ENCODE results near the gene MRPS14. TPM values are rescaled to one million over a fixed set of nuclear protein-coding genes. Genes with fewer than 3 reads are reported as not detected.
A peak's percentile ranks its signal among the peaks of the same experiment; 100 is the strongest.

MRPS14 gene
- total and polyA plus RNA-seq, 2 experiments from 2014 or later = 26.5 to 65.8 TPM

GRCh38 chr1:174964261-174964971 is 58.8 kb downstream of the MRPS14 start:
- H3K27ac ChIP-seq = peak overlapping the region; percentile 50
- no peaks in the 10 kb centered on the region for H3K9me2 ChIP-seq (replicated peaks; ENCODE audit: insufficient read depth)
- H3K36me3 ChIP-seq (replicated peaks; ENCODE audit: insufficient read depth, low read depth) = no peaks in the 10 kb centered on the region
- no peaks in the 10 kb centered on the region for H3K27me3 ChIP-seq
- H2AFZ ChIP-seq = no peak overlapping the region
- TF ChIP-seq EZH2 (IDR thresholded peaks at IDR 0.05; ENCODE audit: borderline replicate concordance) = no peak
- TF ChIP-seq CTCF (IDR thresholded peaks at IDR 0.05; ENCODE audit: poor library complexity) = no peak
- TF ChIP-seq EZH2phosphoT487 (IDR thresholded peaks at IDR 0.05; ENCODE audit: low read depth, severe bottlenecking, unreplicated experiment) = no peak
- H3K79me2 ChIP-seq = no peaks in the 10 kb centered on the region
- 51% methylated on average over 6 of the region's 6 CpGs for WGBS (ENCODE audit: low lambda C conversion rate, missing lambda C conversion rate)
- H3K4me3 ChIP-seq = no peak overlapping the region
- H4K20me1 ChIP-seq (ENCODE audit: insufficient read depth, poor library complexity, severe bottlenecking) = no peaks in the 10 kb centered on the region
- H3K4me1 ChIP-seq (ENCODE audit: insufficient read depth) = peaks cover 50% of the 10 kb centered on the region
- peak overlapping the region; percentile 4 for H3K4me2 ChIP-seq
- DNase-seq (ENCODE audit: low spot score) = peak; percentile 31
- no peaks in the 10 kb centered on the region for H3K9me3 ChIP-seq (ENCODE audit: low read depth)

GRCh38 chr1:174963529-174964125 is 59.6 kb downstream of the MRPS14 start:
- H3K9me3 ChIP-seq (ENCODE audit: low read depth) = no peaks in the 10 kb centered on the region
- no peaks in the 10 kb centered on the region for H4K20me1 ChIP-seq (ENCODE audit: insufficient read depth, poor library complexity, severe bottlenecking)
- no peak overlapping the region for H2AFZ ChIP-seq
- H3K27ac ChIP-seq = peak overlapping the region; percentile 50
- no peaks in the 10 kb centered on the region for H3K79me2 ChIP-seq
- peaks cover 45% of the 10 kb centered on the region for H3K4me1 ChIP-seq (ENCODE audit: insufficient read depth)
- TF ChIP-seq EZH2 (IDR thresholded peaks at IDR 0.05; ENCODE audit: borderline replicate concordance) (no peak), CTCF (IDR thresholded peaks at IDR 0.05; ENCODE audit: poor library complexity) (no peak), EZH2phosphoT487 (IDR thresholded peaks at IDR 0.05; ENCODE audit: low read depth, severe bottlenecking, unreplicated experiment) (no peak)
- 61% methylated on average over 2 of the region's 2 CpGs for WGBS (ENCODE audit: low lambda C conversion rate, missing lambda C conversion rate)
- no peak for DNase-seq (ENCODE audit: low spot score)
- no peaks in the 10 kb centered on the region for H3K9me2 ChIP-seq (replicated peaks; ENCODE audit: insufficient read depth)
- H3K27me3 ChIP-seq = no peaks in the 10 kb centered on the region
- H3K4me2 ChIP-seq = no peak overlapping the region
- H3K36me3 ChIP-seq (replicated peaks; ENCODE audit: insufficient read depth, low read depth) = no peaks in the 10 kb centered on the region
- no peak overlapping the region for H3K4me3 ChIP-seq

Small RNA genes lying within 50 kb of the gene (small RNA-seq; reads per million reads assigned to genes)
- gene RF00019 (not detected), gene RNU6-307P (not detected)

Other genes with a start within 250 kb of the MRPS14 start
- 81.7 and 100 TPM in 2 replicates for gene CACYBP, start 23.5 kb downstream of the MRPS14 start, total RNA-seq
- 79.6 and 100.0 TPM in 2 replicates for gene CACYBP, start 23.5 kb downstream of the MRPS14 start, polyA plus RNA-seq
- 0.28 and 0.33 TPM in 2 replicates for gene TNN, start 44.4 kb upstream of the MRPS14 start, total RNA-seq
- 0.51 and 0.58 TPM in 2 replicates for gene TNN, start 44.4 kb upstream of the MRPS14 start, polyA plus RNA-seq
- 8.1 and 8.3 TPM in 2 replicates for gene KIAA0040, start 169.4 kb upstream of the MRPS14 start, total RNA-seq
- 4.5 and 7.1 TPM in 2 replicates for gene KIAA0040, start 169.4 kb upstream of the MRPS14 start, polyA plus RNA-seq